ENCODE data around the gene GMEB2.

The GMEB2 gene

GRCh38 chr20:63555661-63556381, 71.1 kb downstream of the GMEB2 start:
- no peak for DNase-seq

- no peak for DNase-seq
Observed at GRCh38 chr20:63554361-63555278, 72.3 kb downstream of the GMEB2 start.

GRCh38 chr20:63553933-63554290, 73.0 kb downstream of the GMEB2 start, which contains the start of gene FNDC11:
Gene FNDC11, plus strand, starts transcription at chr20:63554159. Its CDS starts 1,505 bp downstream, at chr20:63555664.
- DNase-seq, result no peak

- no peak for DNase-seq
Observed at GRCh38 chr20:63553251-63553932, 73.5 kb downstream of the GMEB2 start.

GRCh38 chr20:63552481-63553249, 74.2 kb downstream of the GMEB2 start:
- no peak for DNase-seq

- DNase-seq, result no peak
Observed at GRCh38 chr20:63551068-63551467, 75.8 kb downstream of the GMEB2 start.

GRCh38 chr20:63549679-63550282, 77.1 kb downstream of the GMEB2 start:
- DNase-seq, result no peak

- no peak for DNase-seq
Observed at GRCh38 chr20:63549019-63549418, 77.9 kb downstream of the GMEB2 start.

GRCh38 chr20:63548542-63548941, 78.4 kb downstream of the GMEB2 start:
- no peak for DNase-seq

- DNase-seq, result no peak
Observed at GRCh38 chr20:63547725-63548480, 79.0 kb downstream of the GMEB2 start, which contains the start of gene SRMS. Gene SRMS, minus strand, starts transcription at chr20:63547749. Its CDS starts 286 bp downstream, at chr20:63547463.

- DNase-seq, result no peak
Observed at GRCh38 chr20:63546956-63547724, 79.8 kb downstream of the GMEB2 start.

- no peak for DNase-seq
Observed at GRCh38 chr20:63546256-63546955, 80.5 kb downstream of the GMEB2 start.

GRCh38 chr20:63545814-63546213, 81.1 kb downstream of the GMEB2 start:
- no peak for DNase-seq

- no peak for DNase-seq
Observed at GRCh38 chr20:63544958-63545516, 81.9 kb downstream of the GMEB2 start.

- DNase-seq, result no peak
Observed at GRCh38 chr20:63544241-63544957, 82.5 kb downstream of the GMEB2 start.

GRCh38 chr20:63543733-63544132, 83.2 kb downstream of the GMEB2 start:
- DNase-seq, result no peak

GRCh38 chr20:63543131-63543530, 83.8 kb downstream of the GMEB2 start:
- DNase-seq, result no peak

- DNase-seq, result no peak
Observed at GRCh38 chr20:63542696-63543095, 84.2 kb downstream of the GMEB2 start.

Data from NCI-H1436 treated with DMSO at 0.1 percent for 48 hours (cell line).